Measurements from ENCODE around the gene VPS26C.

The VPS26C gene

GRCh38 chr21:37240978-37241377 lies 26.2 kb downstream of the VPS26C start:
- TF ChIP-seq CTCF (IDR thresholded peaks at IDR 0.05; ENCODE audit: insufficient read depth, low read length, poor library complexity, severe bottlenecking), result no peak
- TF ChIP-seq EZH2phosphoT487 (conservative IDR thresholded peaks at IDR 0.05; ENCODE audit: low read length), result no peak
- H3K9ac ChIP-seq (ENCODE audit: low read length), result no peak overlapping the region
- H3K36me3 ChIP-seq (ENCODE audit: low read length), result peaks cover 8% of the 10 kb centered on the region; the same call in 1 of the 2 replicates
- H3K9me3 ChIP-seq (ENCODE audit: insufficient read depth, low read length), result no peaks in the 10 kb centered on the region
- H3K4me2 ChIP-seq (ENCODE audit: low read depth, low read length, poor library complexity, severe bottlenecking), result no peak overlapping the region
- H3K9me2 ChIP-seq (replicated peaks; ENCODE audit: insufficient read depth, low read length), result no peaks in the 10 kb centered on the region
- no peaks in the 10 kb centered on the region for H3F3A ChIP-seq (ENCODE audit: insufficient read depth)
- no peaks in the 10 kb centered on the region; the same call in 1 of the 2 replicates for H4K20me1 ChIP-seq (ENCODE audit: low read depth, low read length)
- no peak overlapping the region for H3K27ac ChIP-seq (ENCODE audit: low read depth, low read length)
- no peak overlapping the region for H2AFZ ChIP-seq (ENCODE audit: low read depth, low read length, severe bottlenecking)
- H3K27me3 ChIP-seq (ENCODE audit: low read length), result no peaks in the 10 kb centered on the region
- no peak overlapping the region for H3K4me3 ChIP-seq (ENCODE audit: insufficient read depth, low read length, poor library complexity, severe bottlenecking)
- peaks cover 44% of the 10 kb centered on the region for H3K79me2 ChIP-seq (ENCODE audit: insufficient read depth, low read length)

DNA sequence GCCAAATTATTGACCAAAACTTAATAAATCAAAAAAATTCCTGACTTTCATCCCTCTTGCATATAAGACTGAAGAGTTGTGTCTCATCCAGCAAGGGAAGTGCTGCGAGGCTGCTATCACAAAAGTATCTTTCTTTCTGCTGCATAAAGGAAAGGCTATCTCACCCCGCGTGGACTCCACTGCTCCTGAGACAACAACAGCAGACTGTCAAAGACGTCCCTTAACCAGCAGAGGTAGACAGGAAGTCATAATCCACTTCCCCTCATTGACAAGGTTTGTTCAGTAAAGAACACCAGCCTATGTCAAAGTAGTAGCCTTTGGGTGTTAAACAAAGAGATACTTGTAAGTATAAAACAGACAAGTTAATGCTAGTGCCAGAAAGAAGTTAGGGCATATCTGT lies 29.4 kb downstream of the VPS26C start:
- Histone ChIP-seq H3K27me3 (ENCODE audit: low read length) (no peaks in the 10 kb centered on the region), H3K9ac (ENCODE audit: low read length) (no peak overlapping the region), H3K4me2 (ENCODE audit: low read depth, low read length, poor library complexity, severe bottlenecking) (no peak overlapping the region), H3K79me2 (ENCODE audit: insufficient read depth, low read length) (peaks cover 12% of the 10 kb centered on the region), H3K36me3 (ENCODE audit: low read length) (peaks cover 10% of the 10 kb centered on the region; the same call in 1 of the 2 replicates), H3K9me3 (ENCODE audit: insufficient read depth, low read length) (no peaks in the 10 kb centered on the region), H2AFZ (ENCODE audit: low read depth, low read length, severe bottlenecking) (no peak overlapping the region), H4K20me1 (ENCODE audit: low read depth, low read length) (no peaks in the 10 kb centered on the region; the same call in 1 of the 2 replicates), H3K9me2 (replicated peaks; ENCODE audit: insufficient read depth, low read length) (no peaks in the 10 kb centered on the region), H3K27ac (ENCODE audit: low read depth, low read length) (no peak overlapping the region), H3K4me3 (ENCODE audit: insufficient read depth, low read length, poor library complexity, severe bottlenecking) (no peak overlapping the region), H3F3A (ENCODE audit: insufficient read depth) (no peaks in the 10 kb centered on the region)
- TF ChIP-seq EZH2phosphoT487 (conservative IDR thresholded peaks at IDR 0.05; ENCODE audit: low read length) (no peak), CTCF (IDR thresholded peaks at IDR 0.05; ENCODE audit: insufficient read depth, low read length, poor library complexity, severe bottlenecking) (no peak)

DNA sequence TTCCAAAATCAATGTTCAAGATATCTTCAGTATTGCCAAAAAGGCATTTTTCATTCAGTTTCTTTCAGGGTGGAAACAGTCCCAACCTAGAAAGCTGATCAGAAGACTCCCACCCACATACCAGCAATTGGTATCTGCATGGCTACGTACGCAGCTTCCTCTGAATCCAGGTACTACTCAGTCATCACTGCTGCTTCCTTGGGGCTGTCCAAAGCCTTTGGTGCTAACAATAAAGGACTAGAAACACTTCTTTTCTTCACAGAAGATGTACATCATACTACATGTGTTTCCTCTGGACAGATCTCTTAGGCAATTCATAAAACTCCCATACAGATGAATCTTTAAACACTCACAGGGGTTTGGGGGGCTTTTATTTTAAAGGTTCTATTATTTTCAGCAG lies 29.8 kb downstream of the VPS26C start:
- Histone ChIP-seq H3K4me2 (ENCODE audit: low read depth, low read length, poor library complexity, severe bottlenecking) (no peak overlapping the region), H3F3A (ENCODE audit: insufficient read depth) (no peaks in the 10 kb centered on the region), H3K4me3 (ENCODE audit: insufficient read depth, low read length, poor library complexity, severe bottlenecking) (no peak overlapping the region), H3K27ac (ENCODE audit: low read depth, low read length) (no peak overlapping the region), H3K9me3 (ENCODE audit: insufficient read depth, low read length) (no peaks in the 10 kb centered on the region), H3K79me2 (ENCODE audit: insufficient read depth, low read length) (peaks cover 8% of the 10 kb centered on the region; the same call in 1 of the 2 replicates), H3K9me2 (replicated peaks; ENCODE audit: insufficient read depth, low read length) (no peaks in the 10 kb centered on the region), H3K9ac (ENCODE audit: low read length) (no peak overlapping the region), H3K36me3 (ENCODE audit: low read length) (peaks cover 10% of the 10 kb centered on the region; the same call in 1 of the 2 replicates), H2AFZ (ENCODE audit: low read depth, low read length, severe bottlenecking) (no peak overlapping the region), H3K27me3 (ENCODE audit: low read length) (no peaks in the 10 kb centered on the region), H4K20me1 (ENCODE audit: low read depth, low read length) (no peaks in the 10 kb centered on the region; the same call in 1 of the 2 replicates)
- TF ChIP-seq CTCF (IDR thresholded peaks at IDR 0.05; ENCODE audit: insufficient read depth, low read length, poor library complexity, severe bottlenecking) (no peak), EZH2phosphoT487 (conservative IDR thresholded peaks at IDR 0.05; ENCODE audit: low read length) (no peak)
